Peyer's patch (tissue), 4 donors: Measurements from ENCODE around the gene CREG1. TPM values are rescaled to one million over a fixed set of nuclear protein-coding genes. Genes with fewer than 3 reads are reported as not detected.

Experiments
- DNase-seq, 3 donors: peaks; one replicate each; pipeline ENCODE4 v3.0.0-alpha.2; 2017 to 2019
- H3K27ac ChIP-seq, 4 donors: fragments of 200-600 bp; sonication (generic); one replicate each; pipeline ENCODE4 v1.5.1; 2016 to 2019
- H3K27me3 ChIP-seq, 2 donors: fragments of 200-600 bp; sonication (generic); one replicate each; pipeline ENCODE4 v1.5.1; 2019
- H3K36me3 ChIP-seq, 3 donors: fragments of 200-600 bp; sonication (generic); one replicate each; pipeline ENCODE4 v1.5.1; 2016 to 2019
- H3K4me1 ChIP-seq, 4 donors: fragments of 200-600 bp; sonication (generic); one replicate each; pipeline ENCODE4 v1.5.1; 2016 to 2019
- H3K4me3 ChIP-seq, 4 donors: fragments of 200-600 bp; sonication (generic); 1 replicate in 3 of 4; 2 replicates in 1 of 4; pipeline ENCODE4 v1.5.1; 2016 to 2019; ENCODE audit warnings: mild to moderate bottlenecking in 1 of 4
- H3K9me3 ChIP-seq, 4 donors: fragments of 200-600 bp; sonication (generic); one replicate each; pipeline ENCODE4 v1.5.1; 2016 to 2019; ENCODE audit warnings: mild to moderate bottlenecking in 1 of 4
- CTCF ChIP-seq, 6 experiments: fragments of 450-650 bp in 4 of 6; fragments of 200-600 bp in 2 of 6; sonication (generic) in 1 of 6; IDR thresholded peaks; one replicate each; pipeline ENCODE4 v1.5.1; 2017 to 2019; ENCODE audit warnings: antibody characterized with exemption in 6 of 6, mild to moderate bottlenecking in 3 of 6, moderate library complexity in 1 of 6
- POLR2A ChIP-seq, 2 donors: fragments of 450-650 bp; IDR thresholded peaks; one replicate each; pipeline ENCODE4 v1.5.1; 2017; ENCODE audit warnings: antibody characterized with exemption in 2 of 2, mild to moderate bottlenecking in 2 of 2, moderate library complexity in 2 of 2
- total RNA-seq, 4 donors: library from RNA; depleted of rRNA; stranded (reverse); fragments of >200 nt; gene quantifications; one replicate each; pipeline ENCODE4 v1.1.0, GENCODE V29; 2016

CREG1 gene
- total RNA-seq, 4 donors from 2014 or later = 50.3 to 80.3 (median 67.6) TPM

- no peaks in the 10 kb centered on the region for H3K9me3 ChIP-seq
- no peak overlapping the region for H3K4me3 ChIP-seq
- H3K4me1 ChIP-seq = peaks cover 0 to 9% (median 3%) of the 10 kb centered on the region in 4 donors
- H3K27ac ChIP-seq = peak overlapping the region in 3 of 4 donors; percentile 28 to 49 (median 37)
- H3K27me3 ChIP-seq = no peaks in the 10 kb centered on the region
- no peak for DNase-seq
- TF ChIP-seq POLR2A (IDR thresholded peaks at IDR 0.05) (no peak), CTCF (IDR thresholded peaks at IDR 0.05) (no peak)
- H3K36me3 ChIP-seq = peaks cover 0 to 17% (median 0%) of the 10 kb centered on the region in 3 donors
These were observed 5.3 kb downstream of the CREG1 start for GRCh38 chr1:167548059-167548932.

- no peak for DNase-seq
- Histone ChIP-seq H3K36me3 (peaks cover 0 to 17% (median 0%) of the 10 kb centered on the region in 3 donors), H3K27me3 (no peaks in the 10 kb centered on the region), H3K27ac (no peak overlapping the region), H3K9me3 (no peaks in the 10 kb centered on the region), H3K4me3 (no peak overlapping the region), H3K4me1 (peaks cover 0 to under 1% (median 0%) of the 10 kb centered on the region in 4 donors)
- no peak for TF ChIP-seq CTCF (IDR thresholded peaks at IDR 0.05)
- TF ChIP-seq POLR2A (IDR thresholded peaks at IDR 0.05) = no peak
These were observed 6.6 kb downstream of the CREG1 start for GRCh38 chr1:167546935-167547334.

DNA sequence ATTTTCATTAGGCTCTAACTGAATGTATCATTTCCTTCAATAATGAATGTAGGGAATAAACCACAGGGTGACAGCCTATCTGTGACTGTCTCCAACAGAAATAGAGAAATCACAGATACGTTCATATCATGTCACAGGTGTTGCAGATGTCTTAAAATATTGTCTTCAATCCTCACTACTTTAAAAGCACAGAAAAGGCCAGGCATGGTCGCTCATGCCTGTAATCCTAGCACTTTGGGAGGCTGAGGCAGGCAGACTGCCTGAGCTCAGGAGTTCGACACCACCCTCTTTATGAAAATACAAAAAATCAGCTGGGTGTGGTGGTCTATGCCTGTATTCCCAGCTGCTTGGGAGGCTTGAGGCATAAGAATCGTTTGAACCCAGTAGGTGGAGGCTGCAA is 8.2 kb downstream of the CREG1 start:
- Histone ChIP-seq H3K4me1 (no peaks in the 10 kb centered on the region), H3K27me3 (no peaks in the 10 kb centered on the region), H3K27ac (no peak overlapping the region), H3K4me3 (no peak overlapping the region), H3K36me3 (peaks cover 0 to 17% (median 0%) of the 10 kb centered on the region in 3 donors), H3K9me3 (no peaks in the 10 kb centered on the region)
- TF ChIP-seq CTCF (IDR thresholded peaks at IDR 0.05) (no peak), POLR2A (IDR thresholded peaks at IDR 0.05) (no peak)
- no peak for DNase-seq

GRCh38 chr1:167544447-167545093 is 9.0 kb downstream of the CREG1 start:
- peak in 1 of 3 donors; percentile 64 for DNase-seq
- Histone ChIP-seq H3K36me3 (peaks cover 0 to 17% (median 0%) of the 10 kb centered on the region in 3 donors), H3K4me1 (no peaks in the 10 kb centered on the region)

More at GRCh38 chr1:167544447-167545093, 9.0 kb downstream of the CREG1 start:
- Histone ChIP-seq H3K4me3 (no peak overlapping the region), H3K27ac (no peak overlapping the region), H3K27me3 (no peaks in the 10 kb centered on the region), H3K9me3 (no peaks in the 10 kb centered on the region)
- no peak for TF ChIP-seq CTCF (IDR thresholded peaks at IDR 0.05)
- no peak for TF ChIP-seq POLR2A (IDR thresholded peaks at IDR 0.05)
